ENCODE measurements around the gene YPEL5.
A peak's percentile ranks its signal among the peaks of the same experiment; 100 is the strongest.
"Not testable (repeated sequence)": the region's sequence is repeated elsewhere in the genome, so short reads cannot be mapped to it uniquely, and the experiment has no call there.

YPEL5 gene

DNA sequence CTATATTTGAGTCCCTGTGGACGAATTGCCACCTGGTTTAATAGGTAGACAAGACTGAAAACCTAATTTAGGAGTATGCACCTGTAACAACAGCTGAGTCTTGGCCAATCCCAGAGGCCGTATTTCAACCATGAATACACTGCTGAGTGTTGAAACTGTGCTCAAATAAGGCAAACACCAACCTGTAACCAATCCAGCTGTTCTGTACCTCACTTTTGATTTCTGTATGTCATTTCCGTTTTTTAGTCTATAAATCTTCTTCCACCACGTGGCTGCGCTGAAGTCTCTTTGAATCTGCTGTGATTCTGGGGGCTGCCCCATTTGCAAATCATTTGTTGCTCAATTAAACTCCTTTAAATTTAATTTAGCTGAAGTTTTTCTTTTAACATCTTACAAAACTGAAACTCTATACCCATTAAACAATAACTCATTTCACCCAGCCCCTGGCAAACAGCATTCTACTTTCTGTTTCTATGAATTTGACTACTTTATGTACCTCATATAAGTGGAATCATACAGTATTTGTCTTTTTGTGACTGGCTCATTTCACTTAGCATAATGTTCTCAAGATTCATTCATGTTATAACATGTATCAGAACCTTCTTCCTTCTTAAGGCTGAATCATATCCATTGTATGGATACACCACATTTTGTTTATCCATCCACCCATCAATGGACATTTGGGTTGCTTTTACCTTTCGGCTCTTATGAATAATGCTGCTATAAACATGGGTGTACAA, 7.5 kb upstream of the YPEL5 start:
- TF ChIP-seq, protein P1, sequence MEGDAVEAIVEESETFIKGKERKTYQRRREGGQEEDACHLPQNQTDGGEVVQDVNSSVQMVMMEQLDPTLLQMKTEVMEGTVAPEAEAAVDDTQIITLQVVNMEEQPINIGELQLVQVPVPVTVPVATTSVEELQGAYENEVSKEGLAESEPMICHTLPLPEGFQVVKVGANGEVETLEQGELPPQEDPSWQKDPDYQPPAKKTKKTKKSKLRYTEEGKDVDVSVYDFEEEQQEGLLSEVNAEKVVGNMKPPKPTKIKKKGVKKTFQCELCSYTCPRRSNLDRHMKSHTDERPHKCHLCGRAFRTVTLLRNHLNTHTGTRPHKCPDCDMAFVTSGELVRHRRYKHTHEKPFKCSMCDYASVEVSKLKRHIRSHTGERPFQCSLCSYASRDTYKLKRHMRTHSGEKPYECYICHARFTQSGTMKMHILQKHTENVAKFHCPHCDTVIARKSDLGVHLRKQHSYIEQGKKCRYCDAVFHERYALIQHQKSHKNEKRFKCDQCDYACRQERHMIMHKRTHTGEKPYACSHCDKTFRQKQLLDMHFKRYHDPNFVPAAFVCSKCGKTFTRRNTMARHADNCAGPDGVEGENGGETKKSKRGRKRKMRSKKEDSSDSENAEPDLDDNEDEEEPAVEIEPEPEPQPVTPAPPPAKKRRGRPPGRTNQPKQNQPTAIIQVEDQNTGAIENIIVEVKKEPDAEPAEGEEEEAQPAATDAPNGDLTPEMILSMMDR (conservative IDR thresholded peaks at IDR 0.05; ENCODE audit: low read length) = no peak
- H3K4me3 ChIP-seq (ENCODE audit: low read length) = no peak overlapping the region
- no peak for DNase-seq (ENCODE audit: low read depth)

DNA sequence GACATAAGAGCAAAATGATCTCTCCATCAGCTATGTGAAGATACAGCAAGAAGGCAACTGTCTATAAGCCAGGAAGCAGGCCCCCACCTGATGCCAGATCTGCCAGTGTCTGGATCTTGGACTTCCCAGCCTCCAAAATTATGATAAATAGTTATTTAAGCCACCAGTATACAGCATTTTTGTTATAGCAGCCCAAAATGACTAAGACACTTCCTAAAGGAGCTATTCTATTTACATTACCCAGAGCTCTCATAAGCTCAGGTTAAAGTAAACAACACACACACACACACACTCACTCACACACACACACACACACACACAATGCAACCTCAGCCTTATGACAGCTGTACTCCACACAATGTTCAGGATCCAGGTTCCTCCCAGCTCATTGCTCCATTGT, 5.7 kb upstream of the YPEL5 start:
- TF ChIP-seq, protein P1 (conservative IDR thresholded peaks at IDR 0.05; ENCODE audit: low read length) = no peak
- DNase-seq (ENCODE audit: low read depth) = no peak
- H3K4me3 ChIP-seq (ENCODE audit: low read length) = no peak overlapping the region

DNA sequence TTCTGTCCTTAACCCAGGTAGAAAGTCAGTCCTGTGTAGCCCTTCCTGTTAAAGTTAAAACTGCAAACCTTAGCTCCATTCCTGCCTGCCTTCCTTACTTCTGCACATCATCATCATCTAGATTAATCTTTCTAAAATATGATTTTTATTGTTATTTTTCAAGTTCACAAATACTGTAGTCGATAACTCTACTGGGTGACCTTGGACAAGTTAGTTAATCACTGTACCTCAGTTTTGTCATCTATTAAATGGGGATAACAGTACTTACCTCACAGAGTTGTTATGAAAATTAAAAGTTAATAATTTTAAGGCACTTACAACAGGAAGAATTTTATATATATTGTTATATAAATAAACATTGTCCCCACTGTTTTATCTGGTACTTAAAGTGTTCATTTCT, 2.5 kb upstream of the YPEL5 start:
- TF ChIP-seq, protein P1 (conservative IDR thresholded peaks at IDR 0.05; ENCODE audit: low read length) = no peak
- DNase-seq (ENCODE audit: low read depth) = no peak
- H3K4me3 ChIP-seq (ENCODE audit: low read length) = no peak overlapping the region

DNA sequence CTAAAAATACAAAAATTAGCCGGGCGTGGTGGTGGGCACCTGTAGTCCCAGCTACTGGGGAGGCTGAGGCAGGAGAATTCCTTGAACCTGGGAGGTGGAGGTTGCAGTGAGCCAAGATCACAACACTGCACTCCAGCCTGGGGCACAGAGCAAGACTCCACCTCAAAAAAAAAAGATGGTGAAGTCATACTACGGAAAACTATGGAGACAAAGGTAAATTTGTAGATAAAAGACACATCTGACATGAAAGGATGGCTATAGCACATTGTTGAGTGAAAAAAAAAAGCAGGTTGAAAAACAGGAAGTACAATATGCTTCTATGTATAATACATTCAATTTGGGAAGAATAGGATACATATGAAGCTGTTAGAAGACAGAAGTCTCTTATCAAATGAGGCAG, 1.9 kb upstream of the YPEL5 start:
- DNase-seq (ENCODE audit: low read depth); H3K4me3 ChIP-seq (ENCODE audit: low read length): not testable (repeated sequence)

DNA sequence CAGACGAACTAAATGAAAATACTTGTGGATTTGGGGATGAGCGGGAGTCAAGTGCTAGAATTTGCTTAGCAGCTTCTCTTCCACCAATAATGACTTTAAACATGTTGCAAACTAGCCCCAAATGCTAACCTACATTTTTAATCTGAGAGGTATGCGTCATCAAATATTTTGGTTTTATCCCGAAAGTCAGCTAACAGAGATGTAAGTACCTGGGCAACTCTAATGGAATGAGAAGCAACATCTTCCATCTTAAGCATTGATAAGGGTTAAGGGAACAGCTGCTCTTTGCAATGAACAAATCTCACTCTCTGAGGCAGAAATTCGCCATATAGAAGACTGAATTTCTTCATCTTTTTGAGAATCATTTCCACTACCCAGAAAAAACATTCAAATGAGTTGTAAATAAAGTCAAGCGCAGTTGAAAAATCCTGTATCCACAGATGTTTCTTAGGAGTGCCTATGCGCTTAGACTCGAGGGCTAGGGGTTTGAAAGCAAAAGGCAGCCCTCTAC, 926 bp upstream of the YPEL5 start:
- TF ChIP-seq, protein P1 (conservative IDR thresholded peaks at IDR 0.05; ENCODE audit: low read length) = no peak
- peak; percentile 8 for DNase-seq (ENCODE audit: low read depth)
- H3K4me3 ChIP-seq (ENCODE audit: low read length) = peak overlapping the region; percentile 60

DNA sequence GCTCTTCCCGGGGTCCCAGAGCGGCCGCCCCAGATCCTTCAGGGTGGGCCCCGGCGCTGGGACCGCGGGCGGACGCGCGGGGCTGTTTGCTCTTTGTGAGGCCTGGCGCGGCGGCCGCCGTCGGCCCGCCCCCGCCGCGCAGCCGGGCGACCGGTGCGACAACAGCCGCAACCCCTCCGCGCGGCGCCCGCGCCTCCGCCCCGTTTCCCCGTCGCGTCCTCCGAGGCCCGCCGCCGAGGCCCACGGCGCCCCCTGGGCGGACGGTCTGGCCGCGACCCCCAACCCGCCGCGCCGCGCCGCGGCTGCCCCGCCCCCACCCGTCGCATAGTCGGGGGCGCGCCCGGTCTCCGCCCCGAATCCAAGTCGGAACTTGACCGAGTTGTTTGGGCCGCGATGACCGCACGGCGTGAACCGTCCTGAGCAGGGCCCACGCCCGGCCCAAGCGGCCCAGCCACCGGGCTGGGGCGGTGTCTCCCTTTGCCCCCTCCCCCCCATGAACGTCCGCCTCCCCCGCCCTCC, 448 bp downstream of the YPEL5 start:
- DNase-seq (ENCODE audit: low read depth) = peak; percentile 7
- H3K4me3 ChIP-seq (ENCODE audit: low read length) = peak overlapping the region; percentile 77
- TF ChIP-seq, protein P1 (conservative IDR thresholded peaks at IDR 0.05; ENCODE audit: low read length) = no peak

DNA sequence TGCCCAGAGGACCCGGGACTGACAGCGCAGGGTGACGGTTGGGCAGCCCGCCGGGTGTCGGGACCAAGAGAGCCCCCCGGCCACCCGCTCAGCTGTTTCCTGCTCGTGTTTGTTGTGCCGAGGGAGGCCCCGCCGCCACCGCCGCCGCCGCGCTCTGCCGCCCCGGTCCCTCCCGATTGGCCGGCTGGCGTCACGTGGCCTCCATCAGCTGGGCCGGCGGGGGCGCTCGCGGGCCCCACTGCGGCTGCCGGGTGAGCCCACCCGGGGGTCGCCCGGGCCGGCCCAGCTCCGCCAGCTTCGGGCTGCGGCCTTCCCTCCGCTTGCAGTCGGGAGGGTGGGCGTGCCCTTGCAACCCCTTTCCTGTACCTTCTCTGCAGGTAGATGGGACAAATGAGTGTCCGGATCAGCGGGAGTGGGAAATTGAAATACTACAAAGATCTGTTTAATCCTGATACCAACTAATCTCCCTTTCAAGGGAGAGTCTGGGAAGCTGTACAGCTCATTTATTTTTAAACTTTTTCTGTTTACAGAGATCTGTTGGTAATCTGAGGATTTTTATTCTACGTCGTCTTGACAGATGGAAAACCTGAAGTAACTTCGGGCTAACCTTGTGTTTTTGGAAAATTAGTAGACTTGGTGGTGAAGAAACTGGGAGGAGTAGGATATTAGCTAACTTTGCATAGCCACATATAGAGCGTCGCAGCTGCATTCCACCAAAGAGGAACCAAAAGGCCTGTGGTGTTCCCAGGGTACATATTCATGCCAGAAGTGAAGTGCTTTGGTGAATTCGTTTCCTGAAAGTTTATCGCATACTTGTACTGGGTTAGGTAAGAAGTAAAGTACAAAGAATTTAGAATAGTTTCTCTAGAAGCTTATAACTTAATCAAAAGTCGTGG, 1.2 kb downstream of the YPEL5 start:
- peak; percentile 61 for DNase-seq (ENCODE audit: low read depth)
- peak overlapping the region; percentile 77 for H3K4me3 ChIP-seq (ENCODE audit: low read length)
- TF ChIP-seq, protein P1 (conservative IDR thresholded peaks at IDR 0.05; ENCODE audit: low read length) = no peak
